HG02840 (cell line): Measurements from ENCODE around the gene MRTFB.
"Not testable (repeated sequence)": the region's sequence is repeated elsewhere in the genome, so short reads cannot be mapped to it uniquely, and the experiment has no call there.

ENCODE experiments used
- ATAC-seq: cut with Tn5 transposase; IDR thresholded peaks from one replicate; pipeline ENCODE4 v1.9.1; 2021; ENCODE audit warnings: mild to moderate bottlenecking, moderate library complexity, moderate number of reproducible peaks; ENCODE audit not compliant: unreplicated experiment, low FRiP score

Gene MRTFB

GRCh38 chr16:14104066-14104465 lies 32.9 kb downstream of the MRTFB start:
- ATAC-seq, result no peak

GRCh38 chr16:14105760-14106375 lies 34.7 kb downstream of the MRTFB start:
- no peak for ATAC-seq

- ATAC-seq, result no peak
These were observed 35.3 kb downstream of the MRTFB start for GRCh38 chr16:14106457-14106856.

- ATAC-seq, result no peak
These were observed 35.8 kb downstream of the MRTFB start for GRCh38 chr16:14106961-14107360.

- ATAC-seq, result no peak
These were observed 38.1 kb downstream of the MRTFB start for GRCh38 chr16:14109077-14109775.

GRCh38 chr16:14109782-14110727 lies 38.9 kb downstream of the MRTFB start:
- no peak for ATAC-seq

- no peak for ATAC-seq
These were observed 39.7 kb downstream of the MRTFB start for GRCh38 chr16:14110728-14111251.

GRCh38 chr16:14111713-14112538 lies 40.8 kb downstream of the MRTFB start:
- ATAC-seq, result no peak

GRCh38 chr16:14112539-14112856 lies 41.4 kb downstream of the MRTFB start:
- ATAC-seq, result no peak

- ATAC-seq, result no peak
These were observed 42.2 kb downstream of the MRTFB start for GRCh38 chr16:14113344-14113743.

GRCh38 chr16:14117051-14117450 lies 45.9 kb downstream of the MRTFB start:
- no peak for ATAC-seq

GRCh38 chr16:14119799-14120198 lies 48.7 kb downstream of the MRTFB start:
- ATAC-seq, result no peak

GRCh38 chr16:14120335-14120734 lies 49.2 kb downstream of the MRTFB start:
- ATAC-seq, result no peak

- no peak for ATAC-seq
These were observed 50.0 kb downstream of the MRTFB start for GRCh38 chr16:14121142-14121541.

GRCh38 chr16:14121872-14122271 lies 50.8 kb downstream of the MRTFB start:
- no peak for ATAC-seq

GRCh38 chr16:14122430-14122829 lies 51.3 kb downstream of the MRTFB start:
- ATAC-seq, result not testable (repeated sequence)

GRCh38 chr16:14125000-14125681 lies 54.0 kb downstream of the MRTFB start:
- no peak for ATAC-seq

GRCh38 chr16:14125708-14126107 lies 54.6 kb downstream of the MRTFB start:
- no peak for ATAC-seq

GRCh38 chr16:14128097-14128496 lies 57.0 kb downstream of the MRTFB start:
- no peak for ATAC-seq

- ATAC-seq, result no peak
These were observed 58.4 kb downstream of the MRTFB start for GRCh38 chr16:14129502-14129901.
